ENCODE data around the gene SPATA31C2.
A peak's percentile ranks its signal among the peaks of the same experiment; 100 is the strongest.
"Not testable (repeated sequence)": the region's sequence is repeated elsewhere in the genome, so short reads cannot be mapped to it uniquely, and the experiment has no call there.

SPATA31C2 gene

DNA sequence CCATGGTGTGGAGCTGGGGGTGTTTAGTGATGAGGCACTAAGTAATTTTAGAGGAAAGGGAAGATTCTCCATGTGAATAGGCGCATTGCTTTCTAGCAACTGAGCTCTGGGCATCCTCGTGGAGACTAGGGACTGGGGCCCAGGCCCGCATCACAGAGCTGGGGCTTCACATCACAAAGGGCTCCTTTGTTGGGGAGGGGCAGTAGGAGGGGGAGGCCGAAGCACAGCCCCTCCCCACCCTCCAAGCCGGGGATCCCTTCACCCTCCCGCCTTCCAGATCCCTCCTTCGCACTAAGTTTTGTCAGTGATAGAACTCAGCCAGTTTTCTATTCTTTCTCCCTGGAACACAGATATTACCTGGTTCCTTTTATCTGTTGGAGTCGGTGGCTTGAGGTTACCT is at the start of gene SPATA31C2:
SPATA31C2 (minus strand) TSS at position 101 of the 400 bp plus-strand sequence; CDS start at position 72, 29 bp downstream.
- DNase-seq, result not testable (repeated sequence)

DNA sequence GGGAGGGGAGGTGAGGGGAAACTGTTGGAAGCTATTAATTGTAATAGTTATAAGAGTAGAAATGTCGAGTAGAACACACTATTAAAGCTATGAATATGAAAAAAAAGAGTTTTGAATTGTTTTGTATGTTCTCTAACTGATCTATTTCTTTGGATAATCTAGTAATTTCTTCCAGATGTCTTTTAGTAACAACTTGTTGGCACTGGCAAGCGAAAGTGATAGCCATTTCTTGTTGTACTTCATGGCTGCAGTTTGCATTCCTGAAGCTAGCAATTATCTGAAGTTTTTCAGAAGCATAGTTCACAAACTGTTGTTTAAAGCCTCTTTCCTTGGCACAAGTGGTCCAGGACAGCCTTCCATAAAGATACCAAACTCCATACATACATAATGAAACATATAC is 49.4 kb upstream of the SPATA31C2 start:
- no peak for DNase-seq

DNA sequence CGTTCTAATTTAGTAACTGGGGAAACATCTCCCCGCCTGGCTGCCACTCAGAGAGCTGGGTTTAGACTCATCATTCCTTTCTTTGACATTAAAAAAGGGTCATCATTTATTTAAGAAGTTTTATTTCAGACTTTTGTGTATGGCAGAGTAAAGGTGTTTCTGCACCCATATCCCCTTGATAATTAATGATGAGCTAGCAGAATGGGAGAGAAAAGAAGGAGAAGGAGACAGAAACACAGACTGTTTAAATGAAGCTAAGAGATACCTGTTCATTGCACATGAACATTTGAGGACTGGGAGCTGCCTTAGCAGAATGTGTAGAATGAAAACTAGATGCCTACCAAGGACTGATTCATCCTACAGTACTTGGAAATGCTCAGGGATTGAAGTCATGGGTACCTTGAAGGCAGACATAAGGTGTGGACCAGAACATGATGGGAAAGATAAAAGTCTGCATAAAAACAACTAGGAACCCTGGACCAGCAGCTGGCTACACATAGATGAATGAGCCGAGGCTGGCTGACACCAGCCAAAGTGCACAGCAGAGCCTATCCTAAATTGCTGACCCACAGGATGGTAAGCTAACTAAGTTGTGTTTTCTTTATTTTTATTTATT is 48.3 kb upstream of the SPATA31C2 start:
- no peak for DNase-seq

DNA sequence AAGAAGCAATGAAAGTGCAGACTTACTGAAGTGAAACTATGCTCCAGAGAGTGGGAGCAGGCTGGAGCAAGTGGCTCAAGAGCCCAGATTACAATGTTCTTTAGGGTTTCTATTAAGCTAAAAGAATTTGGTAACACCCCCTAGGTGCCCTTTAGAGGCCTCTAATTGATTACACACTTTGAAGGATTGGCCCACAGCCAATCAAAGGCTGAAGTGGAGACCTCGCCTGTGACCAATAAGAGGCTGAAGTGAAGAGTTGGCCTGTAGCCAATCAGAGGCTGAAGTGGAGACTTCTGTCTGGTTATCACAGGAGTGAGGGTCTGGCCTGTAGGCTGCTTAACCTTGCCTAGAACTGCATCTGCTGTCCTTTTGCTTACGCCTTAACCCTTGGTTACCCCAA is 46.7 kb upstream of the SPATA31C2 start:
- DNase-seq, result no peak

DNA sequence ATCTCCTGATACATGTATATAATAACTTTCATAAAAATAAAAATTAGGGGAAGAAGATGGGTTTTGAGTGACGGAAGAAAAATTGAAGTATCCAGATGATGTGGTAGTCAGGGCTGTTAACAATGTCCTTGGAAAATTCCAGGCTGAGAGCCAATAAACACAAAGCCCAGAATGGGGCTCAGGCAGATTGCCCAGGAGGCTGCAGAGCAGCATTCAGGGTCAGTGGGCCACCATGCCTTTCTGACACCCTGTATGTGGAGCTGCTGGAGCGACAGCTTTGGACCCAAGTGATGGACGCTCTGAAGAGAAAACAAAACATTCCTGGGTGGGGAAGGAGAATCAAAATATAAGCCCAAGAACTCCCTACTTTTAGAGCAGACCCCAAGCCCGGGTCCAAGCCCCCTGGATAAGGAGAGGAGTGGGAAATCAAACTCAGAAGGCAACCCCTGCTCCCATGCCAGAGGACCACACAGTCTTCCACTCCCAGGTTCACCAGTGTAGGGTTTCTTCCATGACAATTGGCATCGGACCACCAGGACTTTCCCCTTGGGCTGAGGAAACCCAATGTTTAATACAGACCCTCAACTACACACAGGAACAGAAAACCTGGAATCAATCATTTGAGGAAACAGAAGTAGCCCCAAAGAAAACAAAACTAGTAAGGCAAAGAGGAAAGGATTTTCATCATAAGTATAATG is 45.7 kb upstream of the SPATA31C2 start:
- DNase-seq, result no peak

DNA sequence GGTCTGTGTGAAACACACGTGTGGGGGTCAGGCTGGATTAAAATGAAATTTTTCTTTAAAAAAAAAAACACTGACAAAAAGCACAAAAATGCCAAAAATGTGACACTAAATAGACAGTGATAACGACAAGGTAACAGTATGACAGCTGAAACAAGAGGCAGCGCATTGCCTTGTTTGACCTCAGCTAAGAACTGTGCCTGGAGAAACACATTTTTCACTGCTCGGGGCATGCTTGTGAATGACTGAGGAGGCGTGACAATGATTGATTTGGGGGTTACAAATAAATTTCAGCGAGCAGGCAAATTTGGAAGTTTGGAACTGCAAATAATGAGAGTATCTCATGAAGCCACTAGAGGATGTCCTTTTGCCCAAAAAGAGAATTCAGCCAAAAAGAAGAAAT is 44.2 kb upstream of the SPATA31C2 start:
- DNase-seq, result no peak

DNA sequence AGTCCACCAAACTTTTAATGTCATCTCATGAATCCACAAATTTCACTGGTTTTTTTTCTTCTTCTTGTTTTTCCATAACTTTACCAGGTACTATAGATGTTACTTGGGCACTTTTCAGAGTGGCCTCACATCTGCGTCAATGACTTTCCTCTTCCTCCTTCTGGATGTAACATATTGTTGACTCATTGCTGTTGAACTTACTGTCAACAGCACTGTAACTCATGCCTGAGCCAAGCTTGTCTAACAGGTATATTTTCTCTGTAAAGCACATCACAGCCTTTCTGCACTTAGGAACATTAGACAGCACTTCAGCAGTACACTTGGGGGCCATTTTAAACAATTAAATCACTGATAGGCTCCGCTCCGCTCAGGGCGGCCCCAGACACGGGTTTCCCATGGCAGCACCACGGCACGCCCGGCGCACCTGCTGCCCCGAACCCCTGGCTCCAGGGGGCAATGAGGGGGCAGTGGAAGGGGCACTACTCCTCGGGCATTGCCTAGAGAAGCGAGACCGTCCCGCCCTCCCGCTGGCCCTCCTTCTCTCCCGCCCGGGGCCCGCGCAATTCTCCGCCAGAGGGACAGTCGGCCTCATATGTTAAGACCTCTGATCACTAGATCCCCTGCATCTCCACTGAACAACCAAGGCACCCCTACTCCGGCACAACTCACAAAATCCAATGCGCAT is 41.9 kb upstream of the SPATA31C2 start:
- DNase-seq, result no peak

DNA sequence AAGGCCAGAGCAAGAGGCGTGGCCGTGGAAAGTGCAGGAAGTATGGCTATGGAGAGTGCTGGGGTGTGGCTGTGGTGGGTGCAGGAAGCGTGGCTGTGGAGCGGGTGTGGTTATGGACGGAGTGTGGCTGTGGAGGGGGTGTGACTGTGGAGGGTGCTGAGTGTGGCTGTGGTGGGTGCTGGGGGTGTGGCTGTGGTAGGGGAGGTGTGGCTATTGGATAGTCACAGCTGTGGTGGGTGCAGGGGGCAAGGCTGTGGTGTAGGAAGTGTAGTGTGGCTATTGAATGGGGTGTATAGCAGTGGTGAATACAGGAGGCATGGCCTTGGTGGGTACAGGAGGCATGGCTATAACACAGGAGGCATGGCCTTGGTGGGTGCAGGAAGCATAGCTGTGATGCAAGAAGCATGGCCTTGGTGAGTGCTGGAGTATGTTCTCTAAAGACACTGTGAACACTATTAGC is 40.8 kb upstream of the SPATA31C2 start:
- DNase-seq, result no peak

DNA sequence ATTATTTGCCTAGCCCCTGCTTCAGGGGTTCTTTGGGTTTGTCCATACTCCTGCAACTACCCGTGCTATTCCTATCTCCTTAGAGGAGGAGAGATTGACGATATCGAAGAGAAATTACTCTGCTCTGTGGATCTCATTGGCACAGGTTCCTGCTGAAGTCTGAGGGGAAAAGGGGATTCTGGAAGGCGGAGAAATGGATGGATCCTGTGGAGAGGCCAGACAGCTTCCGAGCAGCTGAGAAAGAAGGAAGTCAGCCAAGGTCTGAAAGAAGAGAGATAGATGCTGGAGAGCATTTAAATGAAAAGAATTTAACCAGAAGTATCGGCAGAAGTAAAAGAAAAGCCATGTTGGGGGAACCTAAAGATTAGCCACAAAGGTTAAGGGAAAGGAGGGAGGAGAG is 40.4 kb upstream of the SPATA31C2 start:
- no peak for DNase-seq

DNA sequence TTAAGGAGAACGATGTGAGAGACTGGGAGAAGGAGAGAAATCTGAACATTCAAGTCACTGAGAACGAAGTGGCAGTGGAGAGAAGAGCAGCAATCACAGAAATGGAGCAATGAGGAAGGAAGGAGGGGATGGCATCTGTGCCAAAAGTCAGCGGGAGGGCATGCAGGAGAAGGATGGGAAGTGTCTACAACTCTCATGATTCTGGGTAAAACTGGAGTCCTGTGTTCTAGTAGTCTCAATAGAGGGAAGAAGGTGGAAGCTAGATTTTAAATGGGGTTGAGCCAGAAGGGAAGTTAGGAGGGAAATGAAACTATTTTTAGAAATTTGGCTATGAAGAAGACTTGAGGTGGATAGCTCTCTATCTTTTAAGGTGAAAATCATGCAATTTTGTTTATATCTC is 39.1 kb upstream of the SPATA31C2 start:
- DNase-seq, result no peak

DNA sequence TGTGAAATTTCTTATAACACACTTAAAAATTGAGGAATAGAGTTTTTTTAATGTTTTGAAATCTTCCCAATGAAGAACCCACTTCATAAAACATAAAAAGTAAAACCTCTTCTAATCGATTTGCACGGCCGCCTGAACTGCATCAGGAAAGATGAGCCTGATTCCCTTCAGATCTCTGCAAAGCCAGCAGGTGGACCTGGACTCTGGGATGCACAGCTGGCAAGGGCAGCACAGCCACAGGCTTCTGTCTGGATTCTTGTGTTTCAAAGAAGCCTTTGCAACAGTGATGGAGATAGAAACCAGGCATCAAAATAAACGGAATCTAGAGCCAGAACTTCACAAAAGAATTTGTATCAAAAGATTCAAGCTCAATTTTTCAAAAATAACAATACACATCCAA is 36.0 kb upstream of the SPATA31C2 start:
- DNase-seq, result no peak

DNA sequence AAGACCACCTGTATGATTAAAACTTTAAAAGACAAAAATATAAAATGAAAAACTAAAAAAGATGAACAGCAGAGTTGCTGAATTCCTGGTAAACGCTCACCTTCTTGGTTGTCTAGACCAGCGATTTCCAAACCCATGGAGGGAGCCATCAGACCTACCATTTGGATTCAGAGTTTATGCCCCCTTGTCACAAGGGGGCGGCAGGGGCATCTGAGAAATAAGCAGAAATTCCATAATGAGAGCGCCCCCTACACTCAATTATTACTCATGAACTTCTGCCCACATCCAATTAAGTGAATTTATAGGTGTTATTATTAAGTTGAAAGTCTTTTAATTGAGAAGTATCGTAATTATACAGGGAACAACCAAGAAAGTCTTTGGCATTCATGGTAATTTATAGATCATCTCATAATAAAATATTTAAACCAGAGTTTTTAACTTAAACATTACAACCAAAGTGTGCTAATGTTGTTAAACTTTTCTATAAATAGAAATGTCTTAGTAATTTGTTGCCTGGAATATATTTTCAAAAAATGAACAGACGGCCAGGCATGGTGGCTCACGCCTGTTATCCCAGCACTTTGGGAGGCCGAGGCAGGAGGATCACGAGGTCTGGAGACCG is 35.2 kb upstream of the SPATA31C2 start:
- DNase-seq, result peak; percentile 30 to 42

DNA sequence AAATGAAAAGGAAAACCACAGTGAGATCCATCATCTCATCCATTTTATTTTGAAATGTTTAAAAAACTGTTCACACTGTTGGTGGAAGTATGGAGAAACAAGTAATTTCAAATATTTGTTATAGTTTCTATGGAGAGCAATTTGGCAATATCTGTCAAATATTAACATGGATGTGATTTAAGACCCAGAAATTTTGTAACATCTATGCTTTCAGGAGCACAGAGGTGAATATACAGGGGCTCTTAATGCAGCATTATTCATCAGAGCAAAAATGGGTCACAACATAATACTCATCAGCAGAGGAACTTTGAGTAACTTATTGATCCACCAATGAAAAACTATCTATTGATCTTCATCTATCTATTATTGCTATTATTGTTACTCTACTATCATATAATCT is 31.4 kb upstream of the SPATA31C2 start:
- DNase-seq, result no peak

DNA sequence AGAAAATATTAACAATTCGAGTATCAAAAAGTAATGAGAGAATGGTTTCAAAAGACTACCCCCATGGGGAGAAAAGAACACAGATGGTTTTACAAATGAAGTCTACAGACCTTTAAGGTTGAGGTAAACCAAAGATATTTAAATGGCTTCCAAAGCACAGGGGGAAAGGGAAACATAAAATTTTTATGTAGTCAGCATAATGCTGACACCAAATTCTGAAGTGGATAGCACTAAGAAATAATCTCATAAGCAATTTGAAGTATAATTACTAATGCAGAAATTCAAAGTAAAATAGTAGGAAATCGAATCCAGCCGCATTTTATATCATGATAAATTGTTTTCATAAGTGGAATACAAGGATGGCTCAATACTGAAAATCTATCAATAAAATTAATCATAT is 30.3 kb upstream of the SPATA31C2 start:
- no peak for DNase-seq

DNA sequence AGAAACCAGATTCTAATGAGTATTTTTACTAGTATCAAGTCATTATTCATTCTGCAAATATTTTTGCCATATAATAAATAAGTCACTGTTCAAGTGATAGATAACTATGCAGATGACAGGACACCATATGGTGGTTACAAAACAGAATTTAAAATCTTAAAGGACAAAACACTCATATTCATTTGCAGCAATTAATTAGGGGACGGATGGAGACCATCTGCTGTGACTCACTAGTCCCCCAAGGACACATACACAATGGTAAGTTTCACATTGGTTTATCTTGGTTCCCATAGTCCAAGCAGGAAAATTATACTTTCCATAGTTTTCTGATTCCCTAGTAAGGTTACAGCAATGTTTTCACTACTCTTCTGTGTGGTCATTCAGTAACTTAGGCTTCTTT is 28.4 kb upstream of the SPATA31C2 start:
- DNase-seq, result no peak

DNA sequence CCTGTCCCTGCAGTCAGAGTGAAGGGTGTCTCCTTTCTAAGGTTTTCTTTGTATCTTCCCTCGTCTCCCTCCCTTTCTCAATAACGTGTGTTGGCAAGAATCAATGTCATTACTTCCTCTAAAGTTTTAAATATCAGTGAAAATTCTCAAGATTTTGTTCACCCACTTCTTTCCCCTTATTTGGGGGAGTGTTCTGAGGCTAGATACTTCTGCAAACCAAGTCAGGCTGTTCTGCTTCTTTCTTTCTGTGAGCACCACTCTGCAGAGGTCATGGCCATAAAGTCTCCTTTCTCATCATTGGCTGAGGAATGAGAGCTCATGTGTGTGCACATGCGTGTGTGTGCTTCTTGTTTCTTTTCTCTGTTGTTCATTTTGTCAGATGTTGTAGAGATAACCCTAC is 26.6 kb upstream of the SPATA31C2 start:
- DNase-seq, result no peak

DNA sequence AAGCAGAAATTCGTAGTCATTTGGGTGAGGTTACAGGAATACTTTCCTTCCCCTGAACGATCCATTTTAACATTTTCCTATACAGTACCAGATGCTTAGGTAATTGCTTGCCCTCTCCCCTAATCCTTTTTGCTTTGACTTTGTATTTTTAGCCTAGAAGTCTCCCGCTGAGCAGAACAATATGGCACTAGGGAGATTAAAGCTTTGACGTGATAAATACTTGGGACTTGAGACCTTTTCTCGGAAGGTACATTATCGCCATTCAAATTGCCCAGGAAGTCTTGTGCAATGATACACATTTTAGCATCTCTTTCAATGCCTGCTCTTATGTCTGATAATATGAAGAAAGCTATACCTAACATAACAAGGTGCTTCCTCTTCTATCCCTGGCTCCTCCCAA is 22.9 kb upstream of the SPATA31C2 start:
- DNase-seq, result no peak

DNA sequence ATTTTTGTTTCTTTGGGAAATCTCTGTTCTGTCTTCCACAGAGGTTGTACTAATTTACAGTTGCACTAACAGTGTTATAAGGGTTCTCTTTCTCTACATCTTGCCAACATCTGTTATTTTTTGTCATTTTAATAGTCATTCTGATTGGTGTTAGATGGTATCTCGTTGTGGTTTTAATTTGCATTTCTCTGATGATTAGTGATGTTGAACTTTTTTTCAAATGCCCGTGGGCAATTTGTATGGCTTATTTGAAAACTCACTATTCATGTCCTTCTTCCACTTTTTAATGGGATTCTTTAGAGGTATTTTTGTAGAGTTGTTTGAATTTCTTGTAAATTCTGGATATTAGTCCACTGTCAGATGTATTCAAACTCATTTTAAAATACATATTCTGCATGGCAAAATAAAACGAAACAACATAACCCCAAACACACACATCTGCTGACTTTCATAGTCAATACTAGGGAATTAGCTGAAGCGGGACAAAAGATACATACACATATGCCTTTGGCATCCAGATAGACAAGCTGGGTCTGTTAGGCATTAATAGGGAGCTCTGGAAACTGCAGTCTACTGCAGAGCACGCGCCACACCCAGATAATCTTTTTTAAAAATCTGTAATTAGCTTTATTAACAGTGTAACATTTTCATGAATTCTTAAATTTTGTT is 5.8 kb upstream of the SPATA31C2 start:
- DNase-seq, result no peak

DNA sequence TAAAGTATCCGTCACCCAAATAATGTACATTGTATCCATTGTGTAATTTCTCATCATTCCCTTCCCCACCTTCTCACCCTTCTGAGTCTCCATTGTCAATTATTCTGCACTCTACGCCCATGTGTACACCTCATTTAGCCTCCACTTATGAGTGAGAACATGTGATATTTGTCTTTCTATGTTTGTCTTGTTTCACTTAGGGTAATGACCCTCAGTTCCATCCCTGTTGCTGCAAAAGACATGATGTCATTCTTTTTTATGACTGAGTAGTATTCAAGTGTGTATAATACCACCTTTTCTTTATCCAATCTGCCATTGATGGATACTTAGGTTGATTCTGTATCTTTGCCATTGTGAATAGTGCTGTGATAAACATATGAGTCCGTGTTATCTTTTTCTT is 4.9 kb upstream of the SPATA31C2 start:
- DNase-seq, result no peak

DNA sequence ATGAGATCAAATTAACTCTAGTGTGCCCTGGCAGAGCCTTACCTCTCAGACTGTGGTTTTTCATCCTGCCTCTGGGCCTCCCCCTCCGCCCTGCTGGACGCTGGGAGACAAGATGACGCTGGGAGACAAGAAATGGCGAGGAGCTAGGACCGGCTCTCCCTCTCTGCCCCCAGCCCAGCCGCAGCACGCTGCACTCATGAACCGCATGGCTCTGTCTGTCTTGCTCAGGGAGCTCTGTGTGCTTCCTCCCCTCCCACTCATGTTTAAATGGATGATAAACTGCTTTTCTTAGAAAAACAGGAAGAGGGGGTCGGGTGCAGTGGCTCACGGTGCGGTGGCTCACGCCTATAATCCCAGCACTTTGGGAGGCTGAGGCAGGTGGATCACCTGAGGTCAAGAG is 4.7 kb downstream of the SPATA31C2 start:
- DNase-seq, result not testable (repeated sequence)

DNA sequence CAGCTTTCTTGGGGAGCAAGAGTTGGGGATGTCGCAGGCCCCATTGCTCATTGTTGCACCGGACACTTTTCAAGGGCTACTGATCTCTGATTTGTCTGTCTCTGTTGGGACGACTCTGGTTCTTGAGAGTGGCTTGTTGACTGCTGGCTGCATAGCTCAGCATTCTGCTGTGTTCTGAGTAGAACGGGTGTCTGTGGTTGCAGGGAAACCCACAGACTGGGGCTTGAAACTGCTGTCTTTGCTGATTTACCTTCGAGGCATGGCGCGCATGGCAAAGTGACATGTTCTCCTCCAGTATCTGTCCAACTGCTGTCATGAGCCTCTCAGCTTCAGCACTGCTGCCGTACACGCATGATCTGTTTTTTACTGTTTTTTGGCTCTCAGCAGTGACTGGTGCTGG is 8.7 kb downstream of the SPATA31C2 start:
- DNase-seq, result not testable (repeated sequence)

DNA sequence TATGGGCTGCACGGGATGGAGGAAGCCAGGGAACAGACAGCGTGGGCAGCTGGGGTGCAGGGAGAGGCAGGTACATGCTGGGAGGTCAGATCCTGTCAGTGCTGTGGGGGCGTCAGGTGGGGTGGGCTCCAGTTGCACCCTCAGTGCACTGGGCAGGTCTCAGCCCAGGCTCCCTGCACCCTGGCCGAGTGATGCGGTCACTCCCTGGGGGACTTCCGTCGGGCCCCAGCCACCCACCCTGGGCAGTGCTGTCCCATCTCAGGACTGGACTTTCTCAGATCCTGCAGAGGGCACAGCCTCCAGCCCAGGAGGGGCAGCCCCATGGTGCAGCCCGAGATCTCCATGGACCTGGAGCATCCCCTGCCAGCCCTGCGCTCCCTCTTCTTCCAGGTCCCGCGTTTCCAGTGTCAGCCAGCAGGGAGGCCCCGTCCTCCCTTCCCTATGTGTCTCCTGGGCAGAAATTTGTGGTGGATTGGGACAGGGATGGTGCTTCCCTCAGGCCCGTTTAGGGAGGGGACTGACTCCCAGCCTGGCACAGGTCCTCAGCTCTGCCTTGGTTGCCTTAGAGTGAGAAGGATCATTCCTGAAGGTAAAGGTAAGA is 10.5 kb downstream of the SPATA31C2 start:
- not testable (repeated sequence) for DNase-seq

DNA sequence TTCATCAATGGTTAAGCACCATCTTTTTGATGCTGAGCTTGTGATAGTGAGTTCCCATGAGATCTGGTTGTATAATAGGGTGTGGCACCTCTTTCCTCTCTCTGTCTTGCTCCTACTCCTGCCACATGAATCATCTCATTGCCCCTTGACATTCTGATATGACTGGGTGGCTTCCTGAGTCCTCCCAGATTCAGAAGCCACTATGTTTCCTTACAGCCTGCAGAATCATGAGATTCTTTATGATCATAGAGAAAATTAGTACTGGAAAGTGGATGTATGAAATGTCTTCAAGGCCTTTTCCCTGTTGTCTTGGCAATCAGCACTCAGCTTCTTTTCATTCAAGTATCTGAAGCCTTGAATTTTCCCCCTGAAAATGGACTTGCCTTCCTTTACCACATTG is 14.9 kb downstream of the SPATA31C2 start:
- not testable (repeated sequence) for DNase-seq
